Prostate gland (tissue), 2 donors: ENCODE data around the gene GNB2. TPM values are rescaled to one million over a fixed set of nuclear protein-coding genes. Genes with fewer than 3 reads are reported as not detected.

Experiments
- DNase-seq: peaks from one replicate; pipeline ENCODE4 v3.0.0-alpha.2; 2019; ENCODE audit warnings: low spot score
- H3K27ac ChIP-seq, 2 donors: fragments of 200-600 bp; sonication (generic); 2 replicates each; pipeline ENCODE4 v1.5.1; 2017 to 2019
- H3K27me3 ChIP-seq: fragments of 200-600 bp; sonication (generic); replicated peaks from 2 replicates; pipeline ENCODE4 v1.5.1; 2019; ENCODE audit not compliant: insufficient read depth
- H3K36me3 ChIP-seq, 2 donors: fragments of 200-600 bp; sonication (generic); 1 replicate in 1 of 2; 2 replicates in 1 of 2; pipeline versions ENCODE4 v1.5.1 to v1.8.1; 2017 to 2019
- H3K4me1 ChIP-seq: fragments of 200-600 bp; sonication (generic); replicated peaks from 2 replicates; pipeline ENCODE4 v1.5.1; 2019
- H3K4me3 ChIP-seq, 2 donors: fragments of 200-600 bp; sonication (generic); 2 replicates each; pipeline ENCODE4 v1.5.1; 2017 to 2019
- H3K9me3 ChIP-seq: fragments of 200-600 bp; sonication (generic); 2 replicates; pipeline ENCODE4 v1.5.1; 2017
- POLR2A ChIP-seq: fragments of 450-650 bp; IDR thresholded peaks from one replicate; pipeline ENCODE4 v1.6.1; 2016; ENCODE audit warnings: antibody characterized with exemption, mild to moderate bottlenecking
- POLR2AphosphoS5 ChIP-seq: sonication (generic); formaldehyde crosslinking; IDR thresholded peaks from one replicate; pipeline ENCODE4 v1.6.1; 2017; ENCODE audit warnings: antibody characterized with exemption
- WGBS: methylation state at CpG from one replicate; pipeline ENCODE4 v1.1.5; 2018; 5-methylcytosine and 5-hydroxymethylcytosine counted together
- intact Hi-C: fragments of 100-400 bp; cut with DNase I; formaldehyde crosslinking; loops from one replicate; pipeline ENCODE4 v1.14.2; 2022
- total RNA-seq, 2 donors: library from RNA; depleted of rRNA; stranded (reverse); fragments of >200 nt; gene quantifications; one replicate each; pipeline ENCODE4 v1.1.0, GENCODE V29; 2016
- TF ChIP-seq, protein P1 (sequence below), 4 experiments: fragments of 200-600 bp in 2 of 4; fragments of 450-650 bp in 2 of 4; sonication (generic) in 2 of 4; IDR thresholded peaks; 1 replicate in 3 of 4; 2 replicates in 1 of 4; pipeline ENCODE4 v1.5.1; 2016 to 2019; ENCODE audit warnings: antibody characterized with exemption in 4 of 4, mild to moderate bottlenecking in 2 of 4, moderate library complexity in 2 of 4

The GNB2 gene
- total RNA-seq, 2 donors from 2014 or later, result 376 to 417 TPM

DNA sequence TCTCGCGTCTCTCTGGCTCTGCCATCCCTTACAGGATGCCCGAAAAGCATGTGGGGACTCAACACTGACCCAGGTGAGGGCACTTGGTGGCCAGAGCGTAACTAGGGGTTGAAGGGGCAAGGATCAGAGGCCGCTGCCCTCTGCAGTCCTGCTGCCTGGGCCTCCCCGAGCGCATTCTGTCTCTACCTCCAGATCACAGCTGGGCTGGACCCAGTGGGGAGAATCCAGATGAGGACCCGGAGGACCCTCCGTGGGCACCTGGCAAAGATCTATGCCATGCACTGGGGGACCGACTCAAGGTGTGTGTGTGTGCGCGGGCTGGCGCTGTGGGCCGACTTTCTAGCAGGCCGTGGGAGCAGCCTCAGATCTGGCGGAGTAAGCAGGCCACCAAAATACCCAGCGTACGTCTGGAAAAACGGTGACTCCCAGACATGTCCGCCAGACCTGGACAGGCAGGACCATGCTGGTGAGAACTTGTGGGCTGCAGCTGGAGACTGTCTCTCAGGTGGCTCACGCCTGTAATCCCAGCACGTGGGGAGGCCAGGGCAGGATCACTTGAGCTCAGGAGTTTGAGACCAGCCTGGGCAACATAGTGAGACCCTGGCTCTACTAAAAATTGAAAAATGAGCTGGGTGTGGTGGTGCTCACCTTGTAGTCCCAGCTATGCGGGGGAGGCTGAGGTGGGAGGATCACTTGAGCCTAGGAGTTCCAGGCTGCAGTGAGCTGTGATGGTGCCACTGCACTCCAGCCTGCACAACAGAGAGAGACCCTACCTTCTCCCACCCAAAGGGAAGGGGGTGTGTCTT lies 3.2 kb downstream of the GNB2 start:
- TF ChIP-seq, protein P1, sequence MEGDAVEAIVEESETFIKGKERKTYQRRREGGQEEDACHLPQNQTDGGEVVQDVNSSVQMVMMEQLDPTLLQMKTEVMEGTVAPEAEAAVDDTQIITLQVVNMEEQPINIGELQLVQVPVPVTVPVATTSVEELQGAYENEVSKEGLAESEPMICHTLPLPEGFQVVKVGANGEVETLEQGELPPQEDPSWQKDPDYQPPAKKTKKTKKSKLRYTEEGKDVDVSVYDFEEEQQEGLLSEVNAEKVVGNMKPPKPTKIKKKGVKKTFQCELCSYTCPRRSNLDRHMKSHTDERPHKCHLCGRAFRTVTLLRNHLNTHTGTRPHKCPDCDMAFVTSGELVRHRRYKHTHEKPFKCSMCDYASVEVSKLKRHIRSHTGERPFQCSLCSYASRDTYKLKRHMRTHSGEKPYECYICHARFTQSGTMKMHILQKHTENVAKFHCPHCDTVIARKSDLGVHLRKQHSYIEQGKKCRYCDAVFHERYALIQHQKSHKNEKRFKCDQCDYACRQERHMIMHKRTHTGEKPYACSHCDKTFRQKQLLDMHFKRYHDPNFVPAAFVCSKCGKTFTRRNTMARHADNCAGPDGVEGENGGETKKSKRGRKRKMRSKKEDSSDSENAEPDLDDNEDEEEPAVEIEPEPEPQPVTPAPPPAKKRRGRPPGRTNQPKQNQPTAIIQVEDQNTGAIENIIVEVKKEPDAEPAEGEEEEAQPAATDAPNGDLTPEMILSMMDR (IDR thresholded peaks at IDR 0.05), result no peak
- TF ChIP-seq POLR2A (no peak), POLR2AphosphoS5 (no peak)
- no peak for DNase-seq
- peak overlapping the region; percentile 99 for H3K27ac ChIP-seq
- H3K4me1 ChIP-seq, result peaks cover 17% of the 10 kb centered on the region
- no peaks in the 10 kb centered on the region for H3K27me3 ChIP-seq
- H3K36me3 ChIP-seq, result peaks cover 5 to 13% of the 10 kb centered on the region in 2 donors
- WGBS, result 73% methylated on average over 23 of the region's 23 CpGs
- intact Hi-C loops, result loop anchor here (10.0 kb wide), 1 partner anchor 202 kb away; the partner anchor contains the start of gene TSC22D4
- H3K9me3 ChIP-seq, result no peaks in the 10 kb centered on the region
- H3K4me3 ChIP-seq, result peak overlapping the region; percentile 98 to 99

DNA sequence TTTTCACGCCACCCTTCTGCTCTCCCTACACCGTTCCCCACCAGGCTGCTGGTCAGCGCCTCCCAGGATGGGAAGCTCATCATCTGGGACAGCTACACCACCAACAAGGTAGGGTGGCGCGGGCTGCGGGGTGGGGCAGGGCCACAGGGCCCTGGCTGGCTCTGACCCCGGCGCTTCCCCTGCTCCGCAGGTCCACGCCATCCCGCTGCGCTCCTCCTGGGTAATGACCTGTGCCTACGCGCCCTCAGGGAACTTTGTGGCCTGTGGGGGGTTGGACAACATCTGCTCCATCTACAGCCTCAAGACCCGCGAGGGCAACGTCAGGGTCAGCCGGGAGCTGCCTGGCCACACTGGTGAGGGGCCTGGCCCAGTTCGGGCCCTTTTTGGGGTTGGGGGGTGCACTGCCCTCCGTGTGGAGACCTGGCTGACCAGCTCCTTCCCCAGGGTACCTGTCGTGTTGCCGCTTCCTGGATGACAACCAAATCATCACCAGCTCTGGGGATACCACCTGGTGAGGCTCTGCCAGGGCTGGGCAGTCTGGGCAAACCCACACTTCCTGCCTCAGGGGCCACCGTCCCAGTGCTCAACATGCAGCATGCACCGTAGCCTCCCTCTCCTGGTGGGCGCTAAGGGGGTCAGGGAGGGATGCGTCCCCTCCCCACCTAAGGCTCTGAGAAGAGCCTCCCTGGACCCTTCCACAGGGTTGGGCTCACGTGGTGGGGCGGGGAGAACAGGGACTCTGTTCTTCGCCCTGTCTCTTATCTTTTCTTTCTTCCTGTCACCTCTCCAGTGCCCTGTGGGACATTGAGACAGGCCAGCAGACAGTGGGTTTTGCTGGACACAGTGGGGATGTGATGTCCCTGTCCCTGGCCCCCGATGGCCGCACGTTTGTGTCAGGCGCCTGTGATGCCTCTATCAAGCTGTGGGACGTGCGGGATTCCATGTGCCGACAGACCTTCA lies 4.0 kb downstream of the GNB2 start:
- H3K4me3 ChIP-seq, result no peak overlapping the region
- H3K27ac ChIP-seq, result peak overlapping the region; percentile 99
- DNase-seq, result no peak
- TF ChIP-seq, protein P1 (IDR thresholded peaks at IDR 0.05), result no peak
- no peaks in the 10 kb centered on the region for H3K9me3 ChIP-seq
- 86% methylated on average over 36 of the region's 36 CpGs for WGBS
- intact Hi-C loops, result loop anchor here (10.0 kb wide), 1 partner anchor 203 kb away; the partner anchor contains the start of gene TSC22D4
- peaks cover 17% of the 10 kb centered on the region for H3K4me1 ChIP-seq
- peaks cover 8 to 21% of the 10 kb centered on the region in 2 donors for H3K36me3 ChIP-seq
- no peaks in the 10 kb centered on the region for H3K27me3 ChIP-seq

DNA sequence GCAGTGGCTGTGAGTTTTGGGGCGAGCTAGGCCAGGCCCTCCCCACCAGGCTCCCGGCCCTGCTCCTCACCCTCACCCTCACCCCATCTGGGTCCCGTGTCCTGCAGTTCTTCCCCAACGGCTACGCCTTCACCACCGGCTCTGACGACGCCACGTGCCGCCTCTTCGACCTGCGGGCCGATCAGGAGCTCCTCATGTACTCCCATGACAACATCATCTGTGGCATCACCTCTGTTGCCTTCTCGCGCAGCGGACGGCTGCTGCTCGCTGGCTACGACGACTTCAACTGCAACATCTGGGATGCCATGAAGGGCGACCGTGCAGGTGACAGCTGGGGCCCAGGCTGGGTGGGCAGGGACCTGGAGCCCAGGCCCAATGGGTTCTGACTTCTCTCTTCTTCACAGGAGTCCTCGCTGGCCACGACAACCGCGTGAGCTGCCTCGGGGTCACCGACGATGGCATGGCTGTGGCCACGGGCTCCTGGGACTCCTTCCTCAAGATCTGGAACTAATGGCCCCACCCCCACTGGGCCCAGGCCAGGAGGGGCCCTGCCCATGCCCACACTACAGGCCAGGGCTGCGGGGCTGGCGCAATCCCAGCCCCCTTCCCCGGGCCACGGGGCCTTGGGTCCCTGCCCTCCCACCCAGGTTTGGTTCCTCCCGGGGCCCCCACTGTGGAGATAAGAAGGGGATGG lies 4.9 kb downstream of the GNB2 start:
- intact Hi-C loops, result loop anchor here (10.0 kb wide), 1 partner anchor 204 kb away; the partner anchor contains the start of gene TSC22D4
- peak overlapping the region; percentile 99 for H3K27ac ChIP-seq
- TF ChIP-seq POLR2AphosphoS5 (no peak), POLR2A (no peak)
- TF ChIP-seq, protein P1 (IDR thresholded peaks at IDR 0.05), result no peak
- no peaks in the 10 kb centered on the region for H3K9me3 ChIP-seq
- DNase-seq, result no peak
- no peaks in the 10 kb centered on the region for H3K27me3 ChIP-seq
- H3K4me1 ChIP-seq, result peaks cover 17% of the 10 kb centered on the region
- 72% methylated on average over 35 of the region's 35 CpGs for WGBS
- H3K4me3 ChIP-seq, result no peak overlapping the region
- H3K36me3 ChIP-seq, result peaks cover 12 to 29% of the 10 kb centered on the region in 2 donors

DNA sequence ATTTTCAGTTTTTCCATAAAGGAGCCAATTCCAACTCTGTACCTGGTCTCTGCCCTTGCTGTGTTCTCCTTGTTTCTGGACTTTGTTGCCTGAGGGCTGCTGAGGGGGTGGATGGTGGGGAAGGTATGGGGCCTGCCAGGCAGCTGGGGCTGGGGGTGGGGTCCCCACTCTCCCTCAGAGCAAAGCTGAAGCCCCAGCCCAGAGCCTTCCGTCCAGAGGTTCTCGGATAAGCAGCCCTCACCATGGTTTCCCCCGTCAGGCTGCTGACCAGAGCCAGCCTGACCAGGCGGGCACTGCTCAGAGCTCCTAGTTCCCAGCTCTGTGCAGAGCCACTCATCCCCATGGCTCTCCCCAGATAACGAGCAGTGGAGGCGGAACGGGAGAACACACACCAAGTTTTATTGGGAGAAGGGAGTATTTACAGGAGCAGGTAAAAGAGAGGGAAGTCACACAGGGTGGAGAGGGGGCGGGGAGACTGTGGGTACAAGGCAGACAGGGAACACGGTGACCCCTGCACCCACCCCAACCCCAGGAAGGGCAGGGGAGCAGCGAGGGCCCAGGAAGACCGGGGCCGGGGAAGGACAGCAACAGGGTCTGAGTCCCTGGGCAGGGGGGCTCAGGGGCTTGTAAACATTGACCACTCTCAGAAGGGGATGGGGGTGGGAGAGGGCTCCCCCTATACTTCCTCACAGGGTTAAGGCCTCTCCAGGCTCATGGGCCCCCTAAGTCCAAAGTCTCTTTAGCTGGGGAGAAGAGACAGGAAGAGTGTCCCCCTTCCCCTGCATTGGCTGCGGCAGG lies 5.8 kb downstream of the GNB2 start:
- peak; percentile 74 for DNase-seq
- Histone ChIP-seq H3K27ac (peak overlapping the region; percentile 99), H3K4me3 (no peak overlapping the region), H3K27me3 (no peaks in the 10 kb centered on the region), H3K4me1 (peaks cover 17% of the 10 kb centered on the region), H3K9me3 (no peaks in the 10 kb centered on the region), H3K36me3 (peaks cover 17 to 38% of the 10 kb centered on the region in 2 donors)
- intact Hi-C loops, result loop anchor here (10.0 kb wide), 1 partner anchor 205 kb away; the partner anchor contains the start of gene TSC22D4
- TF ChIP-seq POLR2A (no peak), POLR2AphosphoS5 (peak; percentile 88)
- TF ChIP-seq, protein P1 (IDR thresholded peaks at IDR 0.05), result no peak
- WGBS, result 26% methylated on average over 13 of the region's 13 CpGs
